ENCODE data around the gene MCU.

The MCU gene

GRCh38 chr10:72688208-72688651 lies 3.7 kb upstream of the MCU start:
- no peak overlapping the region for H3K27ac ChIP-seq
- TF ChIP-seq CTCF (conservative IDR thresholded peaks at IDR 0.05) = no peak

GRCh38 chr10:72689660-72690059 lies 2.3 kb upstream of the MCU start:
- H3K27ac ChIP-seq = no peak overlapping the region
- no peak for TF ChIP-seq CTCF (conservative IDR thresholded peaks at IDR 0.05)

- no peak for TF ChIP-seq CTCF (conservative IDR thresholded peaks at IDR 0.05)
- H3K27ac ChIP-seq = no peak overlapping the region
Observed at GRCh38 chr10:72690071-72690755, 1.7 kb upstream of the MCU start.

GRCh38 chr10:72691470-72691862 lies 477 bp upstream of the MCU start:
- no peak for TF ChIP-seq CTCF (conservative IDR thresholded peaks at IDR 0.05)
- H3K27ac ChIP-seq = peak overlapping the region; percentile 81

GRCh38 chr10:72692744-72692993 lies 726 bp downstream of the MCU start:
- peak overlapping the region; percentile 81 for H3K27ac ChIP-seq
- TF ChIP-seq CTCF (conservative IDR thresholded peaks at IDR 0.05) = no peak

- peak overlapping the region; percentile 81 for H3K27ac ChIP-seq
Observed at GRCh38 chr10:72692994-72693781, 1.2 kb downstream of the MCU start.

More at GRCh38 chr10:72692994-72693781, 1.2 kb downstream of the MCU start:
- TF ChIP-seq CTCF (conservative IDR thresholded peaks at IDR 0.05) = no peak

Data from VCaP (cell line).